ENCODE results near the gene SMYD3.

The SMYD3 gene

DNA sequence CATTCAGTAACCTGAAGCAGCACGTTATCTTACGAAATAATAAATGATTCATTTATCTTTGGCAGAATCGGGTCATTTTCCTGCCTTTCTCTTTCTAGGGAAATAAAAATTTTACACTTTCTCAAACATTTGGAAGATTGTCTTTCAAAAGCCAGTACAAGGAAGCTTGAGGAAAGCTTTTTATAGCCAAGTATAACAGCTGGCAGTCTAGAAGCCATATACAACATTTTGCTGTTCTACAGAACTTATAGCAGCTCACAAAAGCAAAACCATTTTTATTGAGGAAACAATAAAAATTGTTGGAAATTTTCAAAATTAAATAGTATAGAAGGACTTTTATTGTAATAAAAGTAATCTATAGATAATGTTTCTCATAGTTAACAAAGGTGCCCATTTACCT lies 448.6 kb downstream of the SMYD3 start:
- no peak overlapping the region for H3K4me3 ChIP-seq (ENCODE audit: low read length in 2 of 2)
- no peaks in the 10 kb centered on the region for H3K27me3 ChIP-seq (ENCODE audit: control insufficient read depth in 2 of 2, insufficient read depth in 2 of 2, low read length in 2 of 2)
- no peak overlapping the region for H3K9ac ChIP-seq (ENCODE audit: low read depth in 1 of 2, low read length in 2 of 2)
- no peaks in the 10 kb centered on the region for H3K36me3 ChIP-seq (ENCODE audit: control insufficient read depth in 2 of 2, insufficient read depth in 2 of 2, low read length in 2 of 2)
- H3K4me1 ChIP-seq (ENCODE audit: control insufficient read depth in 2 of 2, insufficient read depth in 2 of 2, low read length in 2 of 2) = no peaks in the 10 kb centered on the region
- no peak overlapping the region for H3K27ac ChIP-seq (ENCODE audit: low read depth in 2 of 2, low read length in 2 of 2)
- H3K9me3 ChIP-seq (ENCODE audit: control insufficient read depth in 2 of 2, low read length in 2 of 2) = no peaks in the 10 kb centered on the region

DNA sequence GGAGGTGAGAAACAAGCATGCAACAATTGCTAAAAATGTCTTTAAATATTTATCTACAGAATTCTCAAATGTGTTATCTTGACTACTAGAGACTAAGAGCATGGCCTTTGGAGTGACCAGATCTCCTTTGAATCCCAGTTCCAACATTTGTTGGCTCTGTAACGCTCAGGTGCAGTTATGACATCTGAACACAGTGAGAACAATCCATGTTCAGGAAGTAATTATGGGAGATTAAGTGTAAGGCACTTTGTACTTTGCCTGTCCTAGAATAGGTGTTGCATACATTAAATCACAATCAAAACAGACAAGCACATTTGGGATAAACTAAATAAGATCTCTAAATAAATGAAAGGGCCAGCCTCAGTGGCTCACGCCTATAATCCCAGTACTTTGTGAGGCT lies 454.5 kb downstream of the SMYD3 start:
- no peaks in the 10 kb centered on the region for H3K9me3 ChIP-seq (ENCODE audit: control insufficient read depth in 2 of 2, low read length in 2 of 2)
- no peaks in the 10 kb centered on the region for H3K27me3 ChIP-seq (ENCODE audit: control insufficient read depth in 2 of 2, insufficient read depth in 2 of 2, low read length in 2 of 2)
- no peak overlapping the region for H3K4me3 ChIP-seq (ENCODE audit: low read length in 2 of 2)
- H3K27ac ChIP-seq (ENCODE audit: low read depth in 2 of 2, low read length in 2 of 2) = no peak overlapping the region
- H3K36me3 ChIP-seq (ENCODE audit: control insufficient read depth in 2 of 2, insufficient read depth in 2 of 2, low read length in 2 of 2) = no peaks in the 10 kb centered on the region
- H3K9ac ChIP-seq (ENCODE audit: low read depth in 1 of 2, low read length in 2 of 2) = no peak overlapping the region
- no peaks in the 10 kb centered on the region for H3K4me1 ChIP-seq (ENCODE audit: control insufficient read depth in 2 of 2, insufficient read depth in 2 of 2, low read length in 2 of 2)

DNA sequence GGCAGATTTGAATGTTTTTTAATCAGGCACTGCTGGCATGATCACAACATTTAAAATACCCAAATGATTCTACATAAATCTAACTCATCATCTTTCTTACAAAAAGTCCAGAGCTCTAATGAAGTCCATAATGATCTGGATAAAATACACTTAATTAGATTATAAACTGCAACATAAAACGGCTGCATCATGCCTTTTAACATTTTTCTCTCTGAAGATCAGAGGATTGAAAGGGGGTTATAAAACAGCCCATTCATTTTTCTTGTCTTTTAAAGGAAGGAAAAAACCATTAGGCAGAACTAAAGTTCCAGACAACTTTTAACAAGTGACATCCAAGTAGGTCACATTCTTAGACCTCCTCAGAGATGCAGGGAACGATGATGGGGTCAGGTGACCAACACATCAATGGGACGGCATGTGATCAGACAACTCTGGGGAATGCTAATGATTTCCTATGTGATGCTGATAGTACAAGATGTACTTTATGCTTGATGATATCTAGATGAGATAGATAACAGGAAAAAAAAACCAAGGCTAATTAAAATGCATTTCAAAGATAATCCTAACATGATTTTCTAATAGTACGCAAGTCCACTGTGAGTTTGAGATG lies 455.1 kb downstream of the SMYD3 start:
- Histone ChIP-seq H3K9me3 (ENCODE audit: control insufficient read depth in 2 of 2, low read length in 2 of 2) (no peaks in the 10 kb centered on the region), H3K27me3 (ENCODE audit: control insufficient read depth in 2 of 2, insufficient read depth in 2 of 2, low read length in 2 of 2) (no peaks in the 10 kb centered on the region), H3K36me3 (ENCODE audit: control insufficient read depth in 2 of 2, insufficient read depth in 2 of 2, low read length in 2 of 2) (no peaks in the 10 kb centered on the region), H3K4me3 (ENCODE audit: low read length in 2 of 2) (no peak overlapping the region), H3K9ac (ENCODE audit: low read depth in 1 of 2, low read length in 2 of 2) (no peak overlapping the region), H3K27ac (ENCODE audit: low read depth in 2 of 2, low read length in 2 of 2) (no peak overlapping the region), H3K4me1 (ENCODE audit: control insufficient read depth in 2 of 2, insufficient read depth in 2 of 2, low read length in 2 of 2) (no peaks in the 10 kb centered on the region)

DNA sequence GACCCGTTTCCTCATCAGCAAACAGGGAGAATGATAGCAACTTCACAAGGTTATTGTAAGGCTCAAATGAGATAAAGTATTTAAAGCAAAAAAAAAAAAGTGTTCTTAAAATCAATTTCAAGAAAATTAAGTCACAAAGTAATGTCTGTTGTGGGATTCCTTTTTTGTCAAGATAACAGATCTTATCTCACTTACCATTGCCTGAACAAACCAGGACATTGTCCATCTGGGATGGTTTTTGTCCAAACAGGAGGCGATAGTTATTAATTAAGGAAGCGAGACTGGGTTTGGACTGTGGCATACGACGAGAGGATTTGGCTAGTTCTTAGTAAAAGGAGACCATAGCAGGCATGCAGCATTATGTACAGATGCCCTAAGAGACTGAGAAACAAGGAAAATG lies 458.4 kb downstream of the SMYD3 start:
- H3K4me1 ChIP-seq (ENCODE audit: control insufficient read depth in 2 of 2, insufficient read depth in 2 of 2, low read length in 2 of 2) = no peaks in the 10 kb centered on the region
- H3K9ac ChIP-seq (ENCODE audit: low read depth in 1 of 2, low read length in 2 of 2) = no peak overlapping the region
- H3K36me3 ChIP-seq (ENCODE audit: control insufficient read depth in 2 of 2, insufficient read depth in 2 of 2, low read length in 2 of 2) = no peaks in the 10 kb centered on the region
- H3K9me3 ChIP-seq (ENCODE audit: control insufficient read depth in 2 of 2, low read length in 2 of 2) = no peaks in the 10 kb centered on the region
- no peak overlapping the region for H3K4me3 ChIP-seq (ENCODE audit: low read length in 2 of 2)
- H3K27ac ChIP-seq (ENCODE audit: low read depth in 2 of 2, low read length in 2 of 2) = no peak overlapping the region
- H3K27me3 ChIP-seq (ENCODE audit: control insufficient read depth in 2 of 2, insufficient read depth in 2 of 2, low read length in 2 of 2) = no peaks in the 10 kb centered on the region

DNA sequence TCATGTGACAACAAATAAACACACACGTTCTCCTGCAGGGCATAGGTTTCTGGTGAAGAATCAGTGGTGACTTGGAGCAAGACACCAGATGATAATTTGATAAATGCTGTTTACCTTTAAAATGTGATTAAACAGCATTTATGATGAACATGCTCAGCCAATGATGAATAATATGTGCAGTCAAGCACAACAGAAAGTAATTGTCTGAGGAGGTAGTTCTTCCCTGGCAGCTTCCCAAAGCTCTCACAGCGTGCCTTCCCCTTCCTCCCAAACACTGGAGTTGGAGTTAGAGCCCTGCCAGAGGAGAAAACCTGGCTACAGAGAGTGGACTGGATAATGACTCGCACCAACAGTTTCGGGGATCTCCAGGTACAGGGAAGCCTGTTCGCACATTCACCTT lies 463.5 kb downstream of the SMYD3 start:
- Histone ChIP-seq H3K4me3 (ENCODE audit: low read length in 2 of 2) (no peak overlapping the region), H3K36me3 (ENCODE audit: control insufficient read depth in 2 of 2, insufficient read depth in 2 of 2, low read length in 2 of 2) (no peaks in the 10 kb centered on the region), H3K9me3 (ENCODE audit: control insufficient read depth in 2 of 2, low read length in 2 of 2) (no peaks in the 10 kb centered on the region), H3K27ac (ENCODE audit: low read depth in 2 of 2, low read length in 2 of 2) (no peak overlapping the region), H3K27me3 (ENCODE audit: control insufficient read depth in 2 of 2, insufficient read depth in 2 of 2, low read length in 2 of 2) (no peaks in the 10 kb centered on the region), H3K9ac (ENCODE audit: low read depth in 1 of 2, low read length in 2 of 2) (no peak overlapping the region), H3K4me1 (ENCODE audit: control insufficient read depth in 2 of 2, insufficient read depth in 2 of 2, low read length in 2 of 2) (no peaks in the 10 kb centered on the region)

DNA sequence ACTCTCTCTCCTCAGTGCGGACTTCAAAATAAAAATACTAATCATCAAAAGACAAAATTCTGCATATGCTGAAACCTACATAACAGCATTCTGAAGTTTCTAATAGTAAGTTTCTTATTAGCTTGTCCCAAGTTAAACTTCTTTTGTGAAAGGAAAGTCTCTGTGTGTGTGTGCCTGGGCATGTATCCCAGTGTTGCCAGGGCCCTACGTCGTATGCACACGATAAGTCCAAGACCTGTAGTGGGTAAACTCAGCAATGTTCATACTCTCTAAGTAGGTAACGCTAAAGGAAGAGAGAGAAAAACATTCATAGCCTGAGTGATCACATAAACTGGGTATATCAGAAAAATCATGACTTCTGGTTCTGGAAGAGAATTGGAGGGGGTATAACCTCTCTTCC lies 465.7 kb downstream of the SMYD3 start:
- H3K9ac ChIP-seq (ENCODE audit: low read depth in 1 of 2, low read length in 2 of 2) = no peak overlapping the region
- no peaks in the 10 kb centered on the region for H3K4me1 ChIP-seq (ENCODE audit: control insufficient read depth in 2 of 2, insufficient read depth in 2 of 2, low read length in 2 of 2)
- H3K27me3 ChIP-seq (ENCODE audit: control insufficient read depth in 2 of 2, insufficient read depth in 2 of 2, low read length in 2 of 2) = no peaks in the 10 kb centered on the region
- no peaks in the 10 kb centered on the region for H3K9me3 ChIP-seq (ENCODE audit: control insufficient read depth in 2 of 2, low read length in 2 of 2)
- no peak overlapping the region for H3K4me3 ChIP-seq (ENCODE audit: low read length in 2 of 2)
- H3K36me3 ChIP-seq (ENCODE audit: control insufficient read depth in 2 of 2, insufficient read depth in 2 of 2, low read length in 2 of 2) = no peaks in the 10 kb centered on the region
- H3K27ac ChIP-seq (ENCODE audit: low read depth in 2 of 2, low read length in 2 of 2) = no peak overlapping the region

DNA sequence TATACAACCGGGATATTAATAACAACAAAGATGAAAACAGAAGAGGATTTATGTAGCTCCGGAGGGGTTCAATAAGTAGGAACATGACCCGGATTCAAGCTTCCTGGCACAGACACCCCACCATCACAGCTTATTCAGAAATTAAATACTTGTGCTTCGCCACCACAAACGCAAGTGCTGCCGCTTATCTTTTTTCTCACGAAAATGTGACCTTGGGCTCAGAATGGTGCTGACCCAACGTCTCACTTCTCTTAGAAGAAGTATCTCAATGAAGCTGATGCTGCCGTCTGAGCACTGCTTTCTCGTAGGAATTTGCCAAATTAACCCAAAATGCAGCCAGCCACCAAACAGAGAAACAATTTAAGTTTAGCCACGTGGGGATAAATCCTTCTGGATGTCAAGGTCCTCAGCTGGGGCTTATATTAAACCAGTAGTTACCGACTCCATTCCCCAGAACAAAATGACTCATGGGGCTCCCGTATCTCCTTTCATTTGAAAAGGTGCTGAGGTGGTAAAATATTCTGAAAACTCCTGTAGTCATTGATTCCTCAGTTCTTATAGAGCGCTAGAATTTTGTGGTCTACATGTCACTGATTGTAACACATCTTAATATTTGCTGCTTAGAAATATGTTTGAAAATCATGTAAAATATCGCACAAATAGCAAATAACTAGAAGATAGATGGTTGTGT lies 466.7 kb downstream of the SMYD3 start:
- Histone ChIP-seq H3K9ac (ENCODE audit: low read depth in 1 of 2, low read length in 2 of 2) (no peak overlapping the region), H3K27me3 (ENCODE audit: control insufficient read depth in 2 of 2, insufficient read depth in 2 of 2, low read length in 2 of 2) (no peaks in the 10 kb centered on the region), H3K27ac (ENCODE audit: low read depth in 2 of 2, low read length in 2 of 2) (no peak overlapping the region)

DNA sequence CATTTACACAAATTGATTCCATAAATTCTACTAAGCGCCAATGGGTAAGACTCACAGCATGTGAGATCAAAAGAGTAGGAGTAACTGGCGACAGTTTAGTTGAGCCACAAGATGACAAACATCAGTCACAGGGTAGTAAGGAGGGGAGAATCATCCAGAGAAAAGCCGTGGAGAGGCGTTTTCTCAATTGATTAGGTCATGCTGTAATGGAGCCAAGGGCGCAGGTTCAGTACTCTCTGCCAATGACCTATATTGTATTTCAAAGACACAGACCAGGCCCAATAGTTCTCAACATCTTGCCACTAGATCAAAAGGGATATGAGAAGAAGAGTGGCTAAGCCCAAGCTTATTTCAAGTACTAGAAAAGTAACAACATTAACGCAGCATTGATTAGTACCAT lies 467.5 kb downstream of the SMYD3 start:
- Histone ChIP-seq H3K27ac (ENCODE audit: low read depth in 2 of 2, low read length in 2 of 2) (no peak overlapping the region), H3K36me3 (ENCODE audit: control insufficient read depth in 2 of 2, insufficient read depth in 2 of 2, low read length in 2 of 2) (no peaks in the 10 kb centered on the region), H3K27me3 (ENCODE audit: control insufficient read depth in 2 of 2, insufficient read depth in 2 of 2, low read length in 2 of 2) (no peaks in the 10 kb centered on the region), H3K9me3 (ENCODE audit: control insufficient read depth in 2 of 2, low read length in 2 of 2) (no peaks in the 10 kb centered on the region), H3K4me3 (ENCODE audit: low read length in 2 of 2) (no peak overlapping the region), H3K4me1 (ENCODE audit: control insufficient read depth in 2 of 2, insufficient read depth in 2 of 2, low read length in 2 of 2) (no peaks in the 10 kb centered on the region), H3K9ac (ENCODE audit: low read depth in 1 of 2, low read length in 2 of 2) (no peak overlapping the region)

More for the DNA sequence above, 466.7 kb downstream of the SMYD3 start:
- Histone ChIP-seq H3K9me3 (ENCODE audit: control insufficient read depth in 2 of 2, low read length in 2 of 2) (no peaks in the 10 kb centered on the region), H3K36me3 (ENCODE audit: control insufficient read depth in 2 of 2, insufficient read depth in 2 of 2, low read length in 2 of 2) (no peaks in the 10 kb centered on the region), H3K4me1 (ENCODE audit: control insufficient read depth in 2 of 2, insufficient read depth in 2 of 2, low read length in 2 of 2) (no peaks in the 10 kb centered on the region), H3K4me3 (ENCODE audit: low read length in 2 of 2) (no peak overlapping the region)

DNA sequence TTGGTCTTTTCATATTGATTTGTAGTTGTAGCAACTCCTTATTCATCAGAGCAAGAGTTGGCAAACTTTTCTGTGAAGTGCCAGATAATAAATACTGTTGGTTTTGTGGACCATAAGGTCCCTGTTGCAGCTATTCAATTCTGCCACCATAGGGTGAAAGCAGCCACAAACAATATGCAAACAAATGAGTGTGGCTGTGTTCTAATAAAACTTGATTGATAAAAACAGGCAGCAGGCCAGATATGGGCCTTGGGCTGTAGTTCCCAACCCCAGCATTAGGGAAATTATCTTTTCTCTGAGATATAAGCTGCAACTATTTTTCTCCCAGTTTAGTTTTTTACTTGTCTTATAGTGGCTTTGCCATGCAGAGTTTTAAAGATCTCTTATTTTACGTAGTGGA lies 469.2 kb downstream of the SMYD3 start:
- Histone ChIP-seq H3K9ac (ENCODE audit: low read depth in 1 of 2, low read length in 2 of 2) (no peak overlapping the region), H3K4me1 (ENCODE audit: control insufficient read depth in 2 of 2, insufficient read depth in 2 of 2, low read length in 2 of 2) (no peaks in the 10 kb centered on the region), H3K27me3 (ENCODE audit: control insufficient read depth in 2 of 2, insufficient read depth in 2 of 2, low read length in 2 of 2) (no peaks in the 10 kb centered on the region), H3K4me3 (ENCODE audit: low read length in 2 of 2) (no peak overlapping the region), H3K9me3 (ENCODE audit: control insufficient read depth in 2 of 2, low read length in 2 of 2) (no peaks in the 10 kb centered on the region), H3K36me3 (ENCODE audit: control insufficient read depth in 2 of 2, insufficient read depth in 2 of 2, low read length in 2 of 2) (no peaks in the 10 kb centered on the region), H3K27ac (ENCODE audit: low read depth in 2 of 2, low read length in 2 of 2) (no peak overlapping the region)

DNA sequence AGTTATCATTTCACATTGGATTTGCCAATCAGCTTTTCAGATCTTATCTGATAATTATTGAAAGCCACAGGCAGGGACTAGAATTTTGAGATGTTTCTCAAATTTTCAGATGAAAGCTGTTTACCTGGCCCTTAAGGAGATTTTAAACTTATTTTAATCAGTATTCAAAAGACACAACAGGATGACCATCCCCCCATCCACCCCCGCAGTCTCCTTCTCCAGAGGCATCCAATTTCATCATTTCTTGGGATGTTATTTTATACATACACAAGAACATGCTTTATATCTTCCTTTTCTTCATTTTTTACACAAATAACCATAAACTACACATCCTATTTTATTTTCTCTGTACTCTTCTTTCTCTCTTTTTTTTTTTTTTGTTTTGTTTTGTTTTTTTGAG lies 470.9 kb downstream of the SMYD3 start:
- Histone ChIP-seq H3K4me1 (ENCODE audit: control insufficient read depth in 2 of 2, insufficient read depth in 2 of 2, low read length in 2 of 2) (no peaks in the 10 kb centered on the region), H3K9ac (ENCODE audit: low read depth in 1 of 2, low read length in 2 of 2) (no peak overlapping the region), H3K9me3 (ENCODE audit: control insufficient read depth in 2 of 2, low read length in 2 of 2) (no peaks in the 10 kb centered on the region), H3K27ac (ENCODE audit: low read depth in 2 of 2, low read length in 2 of 2) (no peak overlapping the region), H3K27me3 (ENCODE audit: control insufficient read depth in 2 of 2, insufficient read depth in 2 of 2, low read length in 2 of 2) (no peaks in the 10 kb centered on the region), H3K4me3 (ENCODE audit: low read length in 2 of 2) (no peak overlapping the region), H3K36me3 (ENCODE audit: control insufficient read depth in 2 of 2, insufficient read depth in 2 of 2, low read length in 2 of 2) (no peaks in the 10 kb centered on the region)

All from mucosa of rectum (tissue), 2 donors.